GM12878 (cell line): ENCODE data around the gene ANTXR1. TPM values are rescaled to one million over a fixed set of nuclear protein-coding genes. Genes with fewer than 3 reads are reported as not detected.

Experiments used
- ATAC-seq: fragments of 200-7000 bp; cut with Tn5 transposase; 3 replicates; pipeline ENCODE4 v1.9.1; 2020; ENCODE audit warnings: mild to moderate bottlenecking, moderate library complexity
- BruUV-seq: library from RNA; stranded (reverse); fragments of 400-500 nt; replicated peaks from 2 replicates; lab custom pipeline; 2021; lab: Mats Ljungman, UMichigan
- CTCF ChIA-PET: fragments of 300-600 bp; sonication (Branson Sonifier 250); formaldehyde crosslinking; extraction: SDS; loops from one replicate; lab custom pipeline; 2021; ENCODE audit warnings: inconsistent platforms; lab: Yijun Ruan, JAX
- POLR2A ChIA-PET: fragments of 350-600 bp; formaldehyde crosslinking; extraction: SDS; loops from one replicate; lab custom pipeline; 2021; ENCODE audit warnings: inconsistent platforms; lab: Charles Lee
- RAD21 ChIA-PET: fragments of 300-600 bp; sonication (Branson Sonifier 250); formaldehyde crosslinking; loops from one replicate; lab custom pipeline; 2023; ENCODE audit warnings: antibody characterized with exemption; ENCODE audit not compliant: unreplicated experiment; lab: Charles Lee
- SMC1A ChIA-PET: fragments of 300-600 bp; sonication (Branson Sonifier 250); formaldehyde crosslinking; loops from one replicate; lab custom pipeline; 2023; ENCODE audit not compliant: unreplicated experiment, uncharacterized antibody; lab: Charles Lee
- DNase-seq: peaks from one replicate; pipeline ENCODE4 v3.0.0-alpha.2; 2011; ENCODE audit warnings: low read depth, low spot score
- FAIRE-seq: peaks from 3 replicates; lab custom pipeline; 2011; peaks lifted over from hg19 to GRCh38; lab: Jason Lieb, UNC
- H2AFZ ChIP-seq: 2 replicates; pipeline ENCODE4 v1.6.0; 2011; ENCODE audit warnings: low read depth, low read length, control low read depth; ENCODE audit not compliant: control insufficient read depth
- H3K27ac ChIP-seq: 2 replicates; pipeline ENCODE4 v1.5.1; 2011; ENCODE audit warnings: control low read depth; ENCODE audit not compliant: control insufficient read depth, insufficient read depth
- H3K27me3 ChIP-seq, 2 experiments: replicated peaks in 1 of 2; 2 replicates each; pipeline versions ENCODE4 v1.6.0 to v1.6.1; 2011; ENCODE audit warnings: low read length in 1 of 2; ENCODE audit not compliant: control insufficient read depth in 2 of 2, insufficient read depth in 2 of 2
- H3K36me3 ChIP-seq, 2 experiments: 2 replicates each; pipeline ENCODE4 v1.5.1; 2011; ENCODE audit warnings: low read length in 1 of 2; ENCODE audit not compliant: control insufficient read depth in 2 of 2, insufficient read depth in 2 of 2
- H3K4me1 ChIP-seq: 2 replicates; pipeline ENCODE4 v1.6.1; 2011; ENCODE audit warnings: mild to moderate bottlenecking, low read length, moderate library complexity, mixed read lengths; ENCODE audit not compliant: control insufficient read depth, insufficient read depth
- H3K4me2 ChIP-seq: 2 replicates; pipeline ENCODE4 v1.6.0; 2011; ENCODE audit warnings: control low read depth; ENCODE audit not compliant: control insufficient read depth, insufficient read depth
- H3K4me3 ChIP-seq: fragments of 200-600 bp; sonication (generic); 2 replicates; pipeline ENCODE4 v1.5.1; 2016
- H3K79me2 ChIP-seq: 2 replicates; pipeline ENCODE4 v1.6.0; 2011; ENCODE audit warnings: low read length; ENCODE audit not compliant: control insufficient read depth, insufficient read depth
- H3K9ac ChIP-seq: 2 replicates; pipeline ENCODE4 v1.8.0; 2011; ENCODE audit warnings: low read length, control low read depth, mixed read lengths; ENCODE audit not compliant: control insufficient read depth, insufficient read depth
- H3K9me3 ChIP-seq: replicated peaks from 3 replicates; pipeline ENCODE4 v1.5.1; 2011; ENCODE audit warnings: mild to moderate bottlenecking, low read length; ENCODE audit not compliant: control insufficient read depth, insufficient read depth
- H4K20me1 ChIP-seq: 2 replicates; pipeline ENCODE4 v1.6.0; 2011; ENCODE audit not compliant: control insufficient read depth, insufficient read depth
- BACH1 ChIP-seq: fragments of 450-650 bp; IDR thresholded peaks from 2 replicates; pipeline ENCODE4 v1.6.1; 2017; ENCODE audit warnings: mild to moderate bottlenecking, borderline replicate concordance
- BCL11A ChIP-seq: IDR thresholded peaks from 2 replicates; pipeline ENCODE4 v1.6.1; 2011; ENCODE audit warnings: low read depth, low read length
- EGR1 ChIP-seq, 2 experiments: IDR thresholded peaks; 1 replicate in 1 of 2; 2 replicates in 1 of 2; pipeline ENCODE4 v1.6.1; 2011 to 2012; ENCODE audit warnings: low read depth in 2 of 2, low read length in 2 of 2, borderline replicate concordance in 1 of 2, mild to moderate bottlenecking in 1 of 2, moderate library complexity in 1 of 2
- GABPA ChIP-seq: IDR thresholded peaks from 2 replicates; pipeline ENCODE4 v1.6.1; 2014; ENCODE audit warnings: antibody characterized with exemption, low read depth, mild to moderate bottlenecking, inconsistent platforms
- HCFC1 ChIP-seq: fragments of 150-350 bp; IDR thresholded peaks from 2 replicates; pipeline ENCODE4 v1.6.1; 2014; ENCODE audit warnings: low read length
- KDM1A ChIP-seq: fragments of 200-600 bp; sonication (generic); IDR thresholded peaks from 2 replicates; pipeline ENCODE4 v1.6.1; 2016; ENCODE audit warnings: borderline replicate concordance
- NFIC ChIP-seq: IDR thresholded peaks from 2 replicates; pipeline ENCODE4 v1.6.1; 2012; ENCODE audit warnings: low read depth, mild to moderate bottlenecking, inconsistent platforms, low read length, moderate library complexity
- NFYB ChIP-seq: IDR thresholded peaks from 2 replicates; pipeline ENCODE4 v1.6.1; 2011; ENCODE audit warnings: low read depth, mild to moderate bottlenecking, low read length, improper control_type of control experiment, moderate library complexity; ENCODE audit not compliant: insufficient read depth
- NR2F1 ChIP-seq: fragments of 450-650 bp; conservative IDR thresholded peaks from 2 replicates; pipeline ENCODE4 v1.6.1; 2017; ENCODE audit warnings: mild to moderate bottlenecking
- RAD51 ChIP-seq: fragments of 450-650 bp; IDR thresholded peaks from 2 replicates; pipeline ENCODE4 v1.6.1; 2016; ENCODE audit warnings: moderate library complexity, mild to moderate bottlenecking, inconsistent platforms
- RB1 ChIP-seq: fragments of 450-650 bp; formaldehyde crosslinking; IDR thresholded peaks from 2 replicates; pipeline ENCODE4 v1.6.1; 2017; ENCODE audit warnings: mild to moderate bottlenecking, borderline replicate concordance
- RUNX3 ChIP-seq: IDR thresholded peaks from 2 replicates; pipeline ENCODE4 v1.6.1; 2012; ENCODE audit warnings: low read length, inconsistent platforms
- SMARCA5 ChIP-seq: fragments of 450-650 bp; IDR thresholded peaks from 2 replicates; pipeline ENCODE4 v1.6.1; 2017; ENCODE audit warnings: mild to moderate bottlenecking
- SP1 ChIP-seq: IDR thresholded peaks from one replicate; pipeline ENCODE4 v1.6.1; 2011; ENCODE audit warnings: low read depth, low read length
- SPI1 ChIP-seq: IDR thresholded peaks from 2 replicates; pipeline ENCODE4 v1.6.1; 2011; ENCODE audit warnings: low read depth, mild to moderate bottlenecking, low read length, moderate library complexity, borderline replicate concordance; ENCODE audit not compliant: insufficient read depth
- TCF3 ChIP-seq: IDR thresholded peaks from 2 replicates; pipeline ENCODE4 v1.6.1; 2012; ENCODE audit warnings: low read depth, mild to moderate bottlenecking, low read length, borderline replicate concordance; ENCODE audit not compliant: insufficient read depth
- TCF7 ChIP-seq: IDR thresholded peaks from 2 replicates; pipeline ENCODE4 v1.6.1; 2014; ENCODE audit warnings: antibody characterized with exemption, borderline replicate concordance
- ZNF207 ChIP-seq: fragments of 450-650 bp; IDR thresholded peaks from 2 replicates; pipeline ENCODE4 v1.6.1; 2014; ENCODE audit warnings: antibody characterized with exemption, mild to moderate bottlenecking, borderline replicate concordance
- ZNF384 ChIP-seq: IDR thresholded peaks from 2 replicates; pipeline ENCODE4 v1.6.1; 2012; ENCODE audit warnings: low read depth, mild to moderate bottlenecking, low read length, improper control_type of control experiment, borderline replicate concordance
- WGBS: methylation state at CpG from one replicate; pipeline ENCODE4 v1.1.6; 2016; ENCODE audit warnings: low lambda C conversion rate; ENCODE audit not compliant: insufficient replicate concordance, insufficient coverage; ENCODE audit errors: missing lambda C conversion rate; 5-methylcytosine and 5-hydroxymethylcytosine counted together
- in situ Hi-C: fragments of 300-500 bp; cut with MboI; formaldehyde crosslinking; loops from 9 replicates; pipeline ENCODE4 v1.14.3; 2018; ENCODE audit warnings: mixed read lengths
- intact Hi-C: fragments of 100-400 bp; cut with micrococcal nuclease; formaldehyde crosslinking; loops from one replicate; pipeline ENCODE4 v1.14.2; 2022; ENCODE audit not compliant: unreplicated experiment
- polyA plus RNA-seq, 11 experiments: library from polyadenylated mRNA; depleted of rRNA in 4 of 11; unstranded in 6 of 11; stranded (reverse) in 5 of 11; fragments of >200 nt; fragmentation: Nextera tagmentation in 4 of 11; fragmentation: Illumina TruSeq in 1 of 11; extraction: Ambion mirVana in 4 of 11; extraction: Trizol in 1 of 11; gene quantifications; 1 replicate in 1 of 11; 2 replicates in 10 of 11; pipeline versions ENCODE4 v1.2.1 to v1.2.3, GENCODE V29; 2011 to 2016; ENCODE audit warnings: inconsistent platforms in 2 of 11, missing spikeins in 2 of 11, low read depth in 1 of 11
- total RNA-seq, 4 experiments: library from RNA; depleted of rRNA in 3 of 4; stranded (reverse); fragments of >200 nt in 3 of 4; fragmentation: Illumina TruSeq in 1 of 4; extraction: Trizol in 1 of 4; gene quantifications; 2 replicates each; pipeline versions ENCODE4 v1.2.1 to v1.2.3, GENCODE V29; 2013 to 2021
- TF ChIP-seq, protein P1 (sequence below): fragments of 450-650 bp; IDR thresholded peaks from 2 replicates; pipeline ENCODE4 v1.6.1; 2017; ENCODE audit warnings: antibody characterized with exemption, mild to moderate bottlenecking, moderate library complexity
- TF ChIP-seq, protein P2 (sequence below): fragments of 450-650 bp; IDR thresholded peaks from 2 replicates; pipeline ENCODE4 v1.6.1; 2017; ENCODE audit warnings: low read depth, mild to moderate bottlenecking, moderate library complexity

Gene ANTXR1
- total and polyA plus RNA-seq, 10 of the 15 experiments (the other 5 are each of a cell fraction or from before 2014, with no cell fraction given), result 0.09 to 0.26 TPM; not detected in 8

DNA sequence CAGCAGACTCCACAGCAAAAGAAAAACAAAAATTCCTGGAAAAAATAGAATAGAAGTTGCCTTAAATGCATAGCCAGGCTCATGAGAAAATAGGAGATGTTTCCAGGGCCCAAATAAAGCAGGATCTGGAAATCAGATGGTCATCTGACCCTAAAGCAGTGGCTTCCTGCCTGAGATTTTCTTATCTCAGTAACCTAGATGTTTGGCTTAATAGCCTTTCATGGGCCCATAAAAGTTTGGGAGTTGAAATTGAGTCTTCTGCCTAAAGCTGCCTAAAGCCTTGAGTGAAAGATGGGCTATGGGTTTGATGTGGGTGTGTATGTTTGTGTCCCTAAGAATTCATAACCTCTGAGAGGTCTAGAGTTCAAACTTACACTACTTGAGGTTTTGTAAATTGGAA is 149.1 kb downstream of the ANTXR1 start (continued):
- no peak for TF ChIP-seq SMARCA5
- no peak for TF ChIP-seq SP1
- no peak for TF ChIP-seq RAD51
- TF ChIP-seq EGR1 (IDR thresholded peaks at IDR 0.05; ENCODE audit: borderline replicate concordance in 1 of 2, low read depth in 2 of 2, low read length in 2 of 2), result no peak
- no peak for TF ChIP-seq HCFC1
- no peak for TF ChIP-seq ZNF384
- TF ChIP-seq, protein P1, sequence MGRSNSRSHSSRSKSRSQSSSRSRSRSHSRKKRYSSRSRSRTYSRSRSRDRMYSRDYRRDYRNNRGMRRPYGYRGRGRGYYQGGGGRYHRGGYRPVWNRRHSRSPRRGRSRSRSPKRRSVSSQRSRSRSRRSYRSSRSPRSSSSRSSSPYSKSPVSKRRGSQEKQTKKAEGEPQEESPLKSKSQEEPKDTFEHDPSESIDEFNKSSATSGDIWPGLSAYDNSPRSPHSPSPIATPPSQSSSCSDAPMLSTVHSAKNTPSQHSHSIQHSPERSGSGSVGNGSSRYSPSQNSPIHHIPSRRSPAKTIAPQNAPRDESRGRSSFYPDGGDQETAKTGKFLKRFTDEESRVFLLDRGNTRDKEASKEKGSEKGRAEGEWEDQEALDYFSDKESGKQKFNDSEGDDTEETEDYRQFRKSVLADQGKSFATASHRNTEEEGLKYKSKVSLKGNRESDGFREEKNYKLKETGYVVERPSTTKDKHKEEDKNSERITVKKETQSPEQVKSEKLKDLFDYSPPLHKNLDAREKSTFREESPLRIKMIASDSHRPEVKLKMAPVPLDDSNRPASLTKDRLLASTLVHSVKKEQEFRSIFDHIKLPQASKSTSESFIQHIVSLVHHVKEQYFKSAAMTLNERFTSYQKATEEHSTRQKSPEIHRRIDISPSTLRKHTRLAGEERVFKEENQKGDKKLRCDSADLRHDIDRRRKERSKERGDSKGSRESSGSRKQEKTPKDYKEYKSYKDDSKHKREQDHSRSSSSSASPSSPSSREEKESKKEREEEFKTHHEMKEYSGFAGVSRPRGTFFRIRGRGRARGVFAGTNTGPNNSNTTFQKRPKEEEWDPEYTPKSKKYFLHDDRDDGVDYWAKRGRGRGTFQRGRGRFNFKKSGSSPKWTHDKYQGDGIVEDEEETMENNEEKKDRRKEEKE, result no peak
- TF ChIP-seq RUNX3, result no peak
- TF ChIP-seq GABPA, result no peak
- TF ChIP-seq KDM1A, result no peak
- TF ChIP-seq BCL11A, result no peak
- TF ChIP-seq, all 136 proteins: peak for 0

GRCh38 chr2:69163109-69163508 is 150.1 kb downstream of the ANTXR1 start:
- Histone ChIP-seq H3K27ac (no peak overlapping the region), H3K4me3 (no peak overlapping the region), H3K9me3 (no peaks in the 10 kb centered on the region), H4K20me1 (no peaks in the 10 kb centered on the region), H3K4me1 (peaks cover 15% of the 10 kb centered on the region), H3K4me2 (peak overlapping the region; percentile 60), H2AFZ (peak overlapping the region; percentile 31; the same call in 1 of the 2 replicates), H3K36me3 (no peaks in the 10 kb centered on the region), H3K79me2 (no peaks in the 10 kb centered on the region), H3K27me3 (no peaks in the 10 kb centered on the region; a peak in 2 of 4 replicates), H3K9ac (no peak overlapping the region)
- ChIA-PET SMC1A (interaction anchor here (2.8 kb wide), 1 partner anchor 10 kb away, joined by 7 read pairs; no protein-coding TSS in a partner anchor), RAD21 (no interaction called here), CTCF (interaction anchor here (1.2 kb wide), 1 partner anchor 9 kb away, joined by 3 read pairs; no protein-coding TSS in a partner anchor), POLR2A (no interaction called here)
- DNase-seq (peak; percentile 53), ATAC-seq (peak; percentile 74), FAIRE-seq (no peak)
- intact Hi-C loops (no loop called here), in situ Hi-C loops (no loop called here)
- under 1% methylated on average over 6 of the region's 6 CpGs for WGBS
- no TSS peak for BruUV-seq
- no peak for TF ChIP-seq BACH1
- no peak for TF ChIP-seq NFYB
- TF ChIP-seq TCF7, result no peak
- TF ChIP-seq RB1, result no peak
- TF ChIP-seq, protein P2, sequence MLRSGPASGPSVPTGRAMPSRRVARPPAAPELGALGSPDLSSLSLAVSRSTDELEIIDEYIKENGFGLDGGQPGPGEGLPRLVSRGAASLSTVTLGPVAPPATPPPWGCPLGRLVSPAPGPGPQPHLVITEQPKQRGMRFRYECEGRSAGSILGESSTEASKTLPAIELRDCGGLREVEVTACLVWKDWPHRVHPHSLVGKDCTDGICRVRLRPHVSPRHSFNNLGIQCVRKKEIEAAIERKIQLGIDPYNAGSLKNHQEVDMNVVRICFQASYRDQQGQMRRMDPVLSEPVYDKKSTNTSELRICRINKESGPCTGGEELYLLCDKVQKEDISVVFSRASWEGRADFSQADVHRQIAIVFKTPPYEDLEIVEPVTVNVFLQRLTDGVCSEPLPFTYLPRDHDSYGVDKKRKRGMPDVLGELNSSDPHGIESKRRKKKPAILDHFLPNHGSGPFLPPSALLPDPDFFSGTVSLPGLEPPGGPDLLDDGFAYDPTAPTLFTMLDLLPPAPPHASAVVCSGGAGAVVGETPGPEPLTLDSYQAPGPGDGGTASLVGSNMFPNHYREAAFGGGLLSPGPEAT, result 0 out of 2 replicates have a peak, but pooled peaks have one; percentile 28
- peak; percentile 60 for TF ChIP-seq SPI1
- TF ChIP-seq RUNX3, result peak; percentile 33; the same call in 1 of the 2 replicates
- TF ChIP-seq SP1, result no peak
- TF ChIP-seq NR2F1, result no peak
- TF ChIP-seq ZNF207, result no peak
- no peak for TF ChIP-seq TCF3
- peak; percentile 46; the same call in 1 of the 2 replicates for TF ChIP-seq ZNF384
- TF ChIP-seq NFIC, result no peak
